Measurements from ENCODE around the gene GEMIN5. TPM values are rescaled to one million over a fixed set of nuclear protein-coding genes. Genes with fewer than 3 reads are reported as not detected.

GEMIN5 gene
- total and polyA plus RNA-seq, 2 of the 8 experiments (the other 6 are each of a cell fraction or from before 2014, with no cell fraction given): 12.8 to 47.0 TPM

DNA sequence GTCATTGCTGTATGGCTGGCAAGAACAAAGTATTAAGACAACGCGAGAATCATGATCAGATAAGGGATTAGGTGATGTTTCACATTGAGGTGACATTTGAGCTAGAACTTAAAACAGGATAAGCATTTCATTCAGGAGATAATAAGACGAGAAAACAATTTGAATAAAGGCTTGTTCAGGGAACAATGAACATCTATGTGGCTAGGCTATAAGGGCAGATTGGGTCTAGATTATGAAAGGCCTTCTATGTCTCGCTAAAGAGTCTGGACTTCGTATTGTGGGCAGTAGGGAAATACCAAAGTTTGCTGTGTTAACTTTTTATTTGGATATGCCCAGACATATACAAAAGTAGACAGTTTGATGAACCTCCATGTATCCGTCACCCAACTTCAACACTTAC lies 9.8 kb upstream of the GEMIN5 start:
- Histone ChIP-seq H3K56ac (replicated peaks; ENCODE audit: insufficient read length, low read depth, low read length) (no peak overlapping the region), H3K36me3 (ENCODE audit: control insufficient read depth in 2 of 4, insufficient read depth in 4 of 4, low read length in 3 of 4) (no peaks in the 10 kb centered on the region; a peak in 1 of 8 replicates), H3K9me3 (ENCODE audit: insufficient read depth in 2 of 2, low read depth in 1 of 2, low read length in 1 of 2) (0 out of 4 replicates have a peak, but pooled peaks cover 0 to 2% of the 10 kb centered on the region in 2 experiments), H3K23ac (ENCODE audit: insufficient read length) (no peak overlapping the region), H3K14ac (ENCODE audit: insufficient read length) (no peak overlapping the region), H3K4me1 (replicated peaks in 1 of 4; ENCODE audit: control insufficient read depth in 3 of 4, insufficient read depth in 4 of 4, low read length in 3 of 4) (no peaks in the 10 kb centered on the region), H3K9ac (replicated peaks in 1 of 4; ENCODE audit: extremely low read depth in 1 of 4, low read depth in 3 of 4, low read length in 3 of 4) (no peak overlapping the region), H3K4ac (replicated peaks; ENCODE audit: insufficient read length, low read depth, low read length) (no peak overlapping the region), H2BK20ac (ENCODE audit: low read length) (no peak overlapping the region), H2BK5ac (ENCODE audit: low read depth, low read length) (no peak overlapping the region), H3K18ac (ENCODE audit: extremely low read depth, low read length) (no peak overlapping the region), H3K23me2 (ENCODE audit: low read depth, low read length) (no peaks in the 10 kb centered on the region), H2AK5ac (ENCODE audit: low read depth, low read length) (no peak overlapping the region), H3K4me2 (ENCODE audit: insufficient read depth in 1 of 2, low read depth in 2 of 2, low read length in 2 of 2) (no peak overlapping the region), H4K8ac (ENCODE audit: extremely low read depth, insufficient read depth, low read length) (no peak overlapping the region), H4K5ac (ENCODE audit: insufficient read length, low read depth, low read length) (no peak overlapping the region), H4K91ac (replicated peaks; ENCODE audit: insufficient read length, low read length) (no peak overlapping the region), H2BK12ac (ENCODE audit: low read depth, low read length) (no peak overlapping the region), H3K27me3 (replicated peaks in 1 of 4; ENCODE audit: control insufficient read depth in 3 of 4, extremely low read depth in 1 of 4, insufficient read depth in 3 of 4, low read length in 3 of 4) (no peaks in the 10 kb centered on the region), H3K79me2 (ENCODE audit: control insufficient read depth in 1 of 2, insufficient read depth in 2 of 2, low read length in 2 of 2) (peaks cover 0 to 41% of the 10 kb centered on the region in 2 experiments; a peak in 2 of 4 replicates), H3K4me3 (ENCODE audit: extremely low read depth in 1 of 4, insufficient read depth in 2 of 4, low read depth in 3 of 4, low read length in 4 of 4) (no peak overlapping the region), H2AFZ (ENCODE audit: low read length) (no peak overlapping the region), H2BK120ac (replicated peaks; ENCODE audit: low read depth, low read length) (no peak overlapping the region), H4K20me1 (replicated peaks in 1 of 2; ENCODE audit: control insufficient read depth in 1 of 2, insufficient read depth in 2 of 2, low read length in 2 of 2) (peaks cover 2 to 3% of the 10 kb centered on the region in 2 experiments), H3K79me1 (ENCODE audit: low read depth, low read length) (peaks cover 2% of the 10 kb centered on the region), H3K27ac (ENCODE audit: low read depth, low read length) (no peak overlapping the region), H2BK15ac (ENCODE audit: low read length) (no peak overlapping the region)
- DNase-seq (ENCODE audit: low read depth in 1 of 2, low spot score in 2 of 2) (no peak), FAIRE-seq (no peak)
- no peak for TF ChIP-seq ZNF274 (IDR thresholded peaks at IDR 0.05; ENCODE audit: borderline replicate concordance, extremely low read depth, low read length)
- no peak for TF ChIP-seq HDAC6 (IDR thresholded peaks at IDR 0.05; ENCODE audit: low read depth, low read length)
- ChIA-PET POLR2A (ENCODE audit: partially characterized antibody) (interaction anchor here (1.1 kb wide), 1 partner anchor 9 kb away, joined by 3 read pairs; the partner anchor contains the start of gene GEMIN5), CTCF (ENCODE audit: partially characterized antibody) (interaction anchor here (4.9 kb wide), 1 partner anchor 12 kb away, joined by 40 read pairs; no protein-coding TSS in a partner anchor)
- WGBS, 2 experiments (ENCODE audit: extremely low coverage in 1 of 2, insufficient coverage in 1 of 2, insufficient read length in 1 of 2, insufficient replicate concordance in 2 of 2, low coverage in 1 of 2, low lambda C conversion rate in 2 of 2, missing lambda C conversion rate in 1 of 2): 89% methylated on average over 6 of the region's 6 CpGs; no CpG with 5 or more reads in 1 of the 2 experiments

Data from H1 (cell line).